Heart right ventricle (tissue), 16 donors: ENCODE data around the gene E2F4. TPM values are rescaled to one million over a fixed set of nuclear protein-coding genes. Genes with fewer than 3 reads are reported as not detected.
A peak's percentile ranks its signal among the peaks of the same experiment; 100 is the strongest.

Source experiments
- ATAC-seq, 8 donors: fragments of 200-7000 bp; cut with Tn5 transposase; one replicate each; pipeline ENCODE4 v1.9.1; 2020; ENCODE audit warnings: mild to moderate bottlenecking in 8 of 8, moderate library complexity in 8 of 8, moderate number of reproducible peaks in 1 of 8
- DNase-seq, 2 donors: peaks; one replicate each; pipeline ENCODE4 v3.0.0-alpha.2; 2020
- H3K27ac ChIP-seq, 10 donors: fragments of 200-600 bp; sonication (generic) in 2 of 10; one replicate each; pipeline versions ENCODE4 v1.5.0 to v1.8.0; 2020 to 2022; ENCODE audit warnings: mild to moderate bottlenecking in 3 of 10
- H3K27me3 ChIP-seq, 7 donors: fragments of 200-600 bp; one replicate each; pipeline ENCODE4 v1.8.0; 2021 to 2022; ENCODE audit warnings: mild to moderate bottlenecking in 2 of 7
- H3K36me3 ChIP-seq, 9 donors: fragments of 200-600 bp; sonication (generic) in 1 of 9; one replicate each; pipeline versions ENCODE4 v1.5.0 to v1.8.0; 2020 to 2022; ENCODE audit warnings: mild to moderate bottlenecking in 2 of 9
- H3K4me1 ChIP-seq, 9 donors: fragments of 200-600 bp; sonication (generic) in 1 of 9; one replicate each; pipeline versions ENCODE4 v1.5.0 to v1.8.0; 2020 to 2022; ENCODE audit warnings: mild to moderate bottlenecking in 4 of 9
- H3K4me3 ChIP-seq, 10 donors: fragments of 200-600 bp; sonication (generic) in 2 of 10; one replicate each; pipeline versions ENCODE4 v1.5.0 to v1.8.0; 2020 to 2022; ENCODE audit warnings: mild to moderate bottlenecking in 7 of 10, moderate library complexity in 2 of 10
- H3K9me3 ChIP-seq, 11 donors: fragments of 200-600 bp in 10 of 11; sonication (generic) in 2 of 11; one replicate each; pipeline versions ENCODE4 v1.5.0 to v1.8.0; 2013 to 2022; ENCODE audit warnings: mild to moderate bottlenecking in 2 of 11, control low read depth in 1 of 11, moderate library complexity in 1 of 11
- CTCF ChIP-seq, 9 donors: fragments of 200-600 bp; sonication (generic) in 2 of 9; IDR thresholded peaks; one replicate each; pipeline versions ENCODE4 v1.5.0 to v1.8.0; 2021 to 2022; ENCODE audit warnings: antibody characterized with exemption in 9 of 9, mild to moderate bottlenecking in 5 of 9, moderate library complexity in 1 of 9
- WGBS, 2 donors: extraction: QIAGEN DNeasy Blood & Tissue Kit; methylation state at CpG; one replicate each; pipeline ENCODE4 v1.1.7; 2013; ENCODE audit warnings: inconsistent platforms in 1 of 2; 5-methylcytosine and 5-hydroxymethylcytosine counted together
- intact Hi-C, 10 donors: fragments of 100-400 bp; cut with DNase I; formaldehyde crosslinking; loops; one replicate each; pipeline versions ENCODE4 v1.11.1 to v1.14.2; 2022
- polyA plus RNA-seq, 2 donors: library from polyadenylated mRNA; stranded (reverse); fragments of 200-250 nt; gene quantifications; one replicate each; pipeline ENCODE4 v1.2.3, GENCODE V29; 2013
- total RNA-seq, 10 donors: library from RNA; stranded (reverse); fragmentation: NEBNext Ultra II Directional in 3 of 10; extraction: Animal tissue kit (Norgen Biotek cat#: 25700) in 3 of 10; gene quantifications; one replicate each; pipeline versions ENCODE4 v1.2.1 to v1.2.4, GENCODE V29; 2021 to 2023
- donor health status: Arrhythmogenic right ventricular cardiomyopathy.
- donor health status: ischemic (EF 13 %, LVEDD 7.1; RV severe dilation, severe dysfunction).
- donor health status: healthy with polysubstance abuse.
- donor health status: DM: no; HTN: yes; CAD: no.
- donor health status: DM: no; HTN: no; CAD: no.
- donor health status: ischemic (EF 25% LVEDD 6.9; RV normal size, moderate dysfunction).
- donor health status: ischemic (EF 25% LVEDD 5.7; RV mildly dilated, moderate dysfunction).
- donor health status: healthy.
- donor health status: DM: yes; HTN: yes; CAD: no.
- donor health status: Ischemic cardiomyopathy.
- donor health status: ischemic (EF 35%, LVEDD 5.7; RV mildly dilated, moderate dysfunction).
- donor health status: nonischemic (EF 11% LVEDD 7.7; RV severe dilation, severe dysfunction).
- donor health status: DM: yes; HTN: yes; CAD: no.
- donor health status: PGD.
- donor health status: ischemic (EF 29% LVEDD 5.4; RV normal size, mild dysfunction).
- donor health status: nonischemic (EF 23%, LVEDD 6.1; RV moderate dilation, normal function).

Gene E2F4
- total and polyA plus RNA-seq, 12 donors: 21.9 to 45.6 (median 29.8) TPM

GRCh38 chr16:67169011-67169451 lies 22.9 kb upstream of the E2F4 start:
- H3K4me3 ChIP-seq: no peak overlapping the region
- intact Hi-C loops: no loop called here

GRCh38 chr16:67169642-67170167 lies 22.2 kb upstream of the E2F4 start:
- peak in 1 of 2 donors; percentile 57 for DNase-seq
- H3K27ac ChIP-seq: peak overlapping the region; percentile 69 to 98 (median 94)
- peaks cover 0 to 73% (median 10%) of the 10 kb centered on the region in 7 donors for H3K27me3 ChIP-seq
- H3K36me3 ChIP-seq: no peaks in the 10 kb centered on the region
- TF ChIP-seq CTCF (IDR thresholded peaks at IDR 0.05): peak; percentile 18 to 72 (median 64)
- WGBS, 2 donors: 6 to 7% methylated on average over 24 of the region's 24 CpGs
- peaks cover 18 to 69% (median 40%) of the 10 kb centered on the region in 9 donors for H3K4me1 ChIP-seq
- peak in 3 of 8 donors; percentile 13 to 36 (median 21) for ATAC-seq
- intact Hi-C loops: no loop called here
- peak overlapping the region; percentile 30 to 60 (median 54) for H3K4me3 ChIP-seq
- H3K9me3 ChIP-seq: no peaks in the 10 kb centered on the region

More at GRCh38 chr16:67169011-67169451, 22.9 kb upstream of the E2F4 start:
- DNase-seq (no peak), ATAC-seq (no peak)
- no peaks in the 10 kb centered on the region for H3K9me3 ChIP-seq
- WGBS, 2 donors: 60 to 61% methylated on average over 9 of the region's 9 CpGs
- H3K27me3 ChIP-seq: peaks cover 0 to 72% (median 13%) of the 10 kb centered on the region in 7 donors
- peak overlapping the region in 8 of 10 donors; percentile 89 to 98 (median 94) for H3K27ac ChIP-seq
- H3K4me1 ChIP-seq: peaks cover 22 to 69% (median 41%) of the 10 kb centered on the region in 9 donors
- H3K36me3 ChIP-seq: no peaks in the 10 kb centered on the region
- no peak for TF ChIP-seq CTCF (IDR thresholded peaks at IDR 0.05)

- peak; percentile 65 to 81 (median 75) for ATAC-seq
- no peaks in the 10 kb centered on the region for H3K9me3 ChIP-seq
- peaks cover 0 to 73% (median 6%) of the 10 kb centered on the region in 7 donors for H3K27me3 ChIP-seq
- 1% methylated on average over 44 to 50 of the region's 50 CpGs for WGBS, 2 donors
- intact Hi-C loops: no loop called here
- DNase-seq: peak; percentile 86 to 89
- H3K27ac ChIP-seq: peak within 1 kb of the TSS; percentile 69 to 98 (median 94)
- no peak for TF ChIP-seq CTCF (IDR thresholded peaks at IDR 0.05)
- peak within 1 kb of the TSS; percentile 30 to 60 (median 54) for H3K4me3 ChIP-seq
- H3K36me3 ChIP-seq: peaks cover 0 to 5% (median 0%) of the 10 kb centered on the region in 9 donors
- peaks cover 12 to 68% (median 40%) of the 10 kb centered on the region in 9 donors for H3K4me1 ChIP-seq
These were observed 21.6 kb upstream of the E2F4 start, which contains the start of gene NOL3 for GRCh38 chr16:67170168-67170948. Gene NOL3 (plus strand): TSS chr16:67170538.

GRCh38 chr16:67170949-67171649 lies 20.9 kb upstream of the E2F4 start:
- intact Hi-C loops: no loop called here
- peaks cover 12 to 60% (median 39%) of the 10 kb centered on the region in 9 donors for H3K4me1 ChIP-seq
- H3K27me3 ChIP-seq: peaks cover 0 to 65% (median 0%) of the 10 kb centered on the region in 7 donors
- DNase-seq: no peak
- peak overlapping the region; percentile 69 to 98 (median 94) for H3K27ac ChIP-seq
- 33 to 34% methylated on average over 14 of the region's 14 CpGs for WGBS, 2 donors
- peak overlapping the region; percentile 30 to 60 (median 54) for H3K4me3 ChIP-seq
- H3K36me3 ChIP-seq: peaks cover 0 to 10% (median 0%) of the 10 kb centered on the region in 9 donors
- H3K9me3 ChIP-seq: no peaks in the 10 kb centered on the region
- TF ChIP-seq CTCF (IDR thresholded peaks at IDR 0.05): no peak
- peak; percentile 2 to 30 (median 6) for ATAC-seq
